B cell (primary cell): ENCODE data around the gene PEAK1. TPM values are rescaled to one million over a fixed set of nuclear protein-coding genes. Genes with fewer than 3 reads are reported as not detected.

Source experiments
- ATAC-seq: fragments of 200-7000 bp; cut with Tn5 transposase; one replicate; pipeline ENCODE4 v1.10.0; 2021; ENCODE audit warnings: low read depth, mild to moderate bottlenecking, moderate number of reproducible peaks, moderate library complexity
- CTCF ChIA-PET: fragments of 350-600 bp; sonication (Branson Sonifier 250); formaldehyde crosslinking; loops from one replicate; lab custom pipeline; 2021; ENCODE audit warnings: antibody characterized with exemption, inconsistent platforms; lab: Charles Lee
- POLR2A ChIA-PET: fragments of 350-600 bp; sonication (Branson Sonifier 250); formaldehyde crosslinking; loops from one replicate; lab custom pipeline; 2021; ENCODE audit warnings: antibody characterized with exemption; lab: Charles Lee
- DNase-seq: peaks from one replicate; pipeline ENCODE4 v3.0.0; 2013
- H2AFZ ChIP-seq: 2 replicates; pipeline ENCODE4 v1.6.1; 2012; ENCODE audit warnings: mild to moderate bottlenecking, low read depth, low read length; ENCODE audit not compliant: insufficient read depth, poor library complexity, severe bottlenecking
- H3K27ac ChIP-seq, 2 donors: 1 replicate in 1 of 2; 2 replicates in 1 of 2; pipeline ENCODE4 v1.5.1; 2012 to 2013; ENCODE audit warnings: low read length in 2 of 2, mild to moderate bottlenecking in 2 of 2, moderate library complexity in 1 of 2
- H3K27me3 ChIP-seq, 4 experiments: fragments of 200-600 bp in 1 of 4; sonication (generic) in 1 of 4; replicated peaks in 1 of 4; 1 replicate in 2 of 4; 2 replicates in 2 of 4; pipeline versions ENCODE4 v1.6.1 to v1.7.0; 2013 to 2016; ENCODE audit warnings: low read length in 3 of 4, mild to moderate bottlenecking in 2 of 4, mixed read lengths in 1 of 4, moderate library complexity in 1 of 4; ENCODE audit not compliant: insufficient read depth in 4 of 4, control insufficient read depth in 3 of 4; ENCODE audit errors: control extremely low read depth in 1 of 4
- H3K36me3 ChIP-seq, 2 experiments: replicated peaks in 1 of 2; 1 replicate in 1 of 2; 2 replicates in 1 of 2; pipeline versions ENCODE4 v1.6.1 to v1.7.1; 2013; ENCODE audit warnings: low read length in 1 of 2; ENCODE audit not compliant: insufficient read depth in 2 of 2, control insufficient read depth in 1 of 2; ENCODE audit errors: control extremely low read depth in 1 of 2, extremely low read depth in 1 of 2
- H3K4me1 ChIP-seq, 2 donors: fragments of 200-600 bp in 1 of 2; sonication (generic) in 1 of 2; 1 replicate in 1 of 2; 2 replicates in 1 of 2; pipeline versions ENCODE4 v1.5.1 to v1.6.1; 2013 to 2017; ENCODE audit warnings: low read length in 2 of 2; ENCODE audit not compliant: control insufficient read depth in 2 of 2, insufficient read depth in 2 of 2
- H3K4me2 ChIP-seq: replicated peaks from 2 replicates; pipeline ENCODE3; 2012; ENCODE audit warnings: mild to moderate bottlenecking, low read depth, low read length; ENCODE audit not compliant: poor library complexity, severe bottlenecking
- H3K4me3 ChIP-seq, 5 experiments: fragments of 200-600 bp in 1 of 5; sonication (generic) in 1 of 5; 1 replicate in 3 of 5; 2 replicates in 2 of 5; pipeline versions ENCODE4 v1.5.1 to v1.7.0; 2011 to 2016; ENCODE audit warnings: low read length in 4 of 5, mild to moderate bottlenecking in 4 of 5, low read depth in 2 of 5, control low read depth in 1 of 5, moderate library complexity in 1 of 5; ENCODE audit not compliant: insufficient read depth in 1 of 5; ENCODE audit errors: control extremely low read depth in 1 of 5, extremely low read depth in 1 of 5
- H3K79me2 ChIP-seq: fragments of 200-600 bp; sonication (generic); one replicate; pipeline ENCODE4 v1.6.0; 2016; ENCODE audit warnings: low read length; ENCODE audit not compliant: control insufficient read depth, insufficient read depth
- H3K9ac ChIP-seq: fragments of 200-600 bp; sonication (generic); 2 replicates; pipeline ENCODE4 v1.6.1; 2017; ENCODE audit warnings: mild to moderate bottlenecking, low read length, moderate library complexity
- H3K9me3 ChIP-seq, 3 donors: one replicate each; pipeline versions ENCODE4 v1.6.1 to v1.7.1; 2013; ENCODE audit warnings: low read length in 2 of 3; ENCODE audit not compliant: control insufficient read depth in 2 of 3, insufficient read depth in 1 of 3; ENCODE audit errors: control extremely low read depth in 1 of 3
- H4K20me1 ChIP-seq: 2 replicates; pipeline ENCODE4 v1.6.0; 2012; ENCODE audit warnings: mild to moderate bottlenecking, low read length; ENCODE audit not compliant: insufficient read depth, control insufficient read depth, poor library complexity, severe bottlenecking
- H3K27ac Mint-ChIP-seq: one replicate; pipeline ENCODE4 v1.8.0; 2021; ENCODE audit warnings: mixed read lengths
- H3K27me3 Mint-ChIP-seq: one replicate; pipeline ENCODE4 v1.8.0; 2021; ENCODE audit warnings: mixed read lengths
- H3K4me1 Mint-ChIP-seq: one replicate; pipeline ENCODE4 v1.8.0; 2021; ENCODE audit warnings: mixed read lengths
- H3K4me3 Mint-ChIP-seq: one replicate; pipeline ENCODE4 v1.8.0; 2021; ENCODE audit warnings: mixed read lengths
- H3K9me3 Mint-ChIP-seq: one replicate; pipeline ENCODE4 v1.8.0; 2022; ENCODE audit warnings: mixed read lengths; ENCODE audit not compliant: insufficient read depth
- CTCF ChIP-seq: fragments of 200-600 bp; IDR thresholded peaks from one replicate; pipeline ENCODE4 v1.8.0; 2022; ENCODE audit warnings: antibody characterized with exemption, mild to moderate bottlenecking
- EZH2 ChIP-seq: IDR thresholded peaks from 2 replicates; pipeline ENCODE4 v1.6.1; 2012; ENCODE audit warnings: borderline replicate concordance, low read depth, mild to moderate bottlenecking, moderate library complexity, low read length; ENCODE audit not compliant: insufficient read depth, poor library complexity, severe bottlenecking
- whole genome bisulfite sequencing: methylation state at CpG from one replicate; pipeline ENCODE4 v1.1.5; 2013; ENCODE audit warnings: missing lambda C conversion rate; ENCODE audit not compliant: insufficient coverage; 5-methylcytosine and 5-hydroxymethylcytosine counted together
- intact Hi-C: fragments of 100-400 bp; cut with micrococcal nuclease; formaldehyde crosslinking; loops from one replicate; pipeline ENCODE4 v1.10.0; 2022
- polyA plus RNA-seq: library from polyadenylated mRNA; depleted of rRNA; stranded (reverse); fragments of >200 nt; gene quantifications from 2 replicates; pipeline ENCODE4 v1.2.3, GENCODE V29; 2012
- total RNA-seq, 2 donors: library from RNA; stranded (reverse); fragments of 120-200 nt in 1 of 2; gene quantifications; 1 replicate in 1 of 2; 2 replicates in 1 of 2; pipeline versions ENCODE4 v1.2.3 to v1.2.4, GENCODE V29; 2013 to 2022

The PEAK1 gene
- total and polyA plus RNA-seq, 2 donors (not counting 1 experiment from before 2014, with no cell fraction given), result 13.4 to 38.0 TPM

GRCh38 chr15:77228828-77229227 is 191.1 kb downstream of the PEAK1 start:
- H3K27me3 ChIP-seq, result no peaks in the 10 kb centered on the region
- H3K9ac ChIP-seq, result no peak overlapping the region
- Mint-ChIP-seq H3K9me3 (no peaks in the 10 kb centered on the region), H3K27ac (no peak overlapping the region), H3K27me3 (no peaks in the 10 kb centered on the region), H3K4me1 (peaks cover 35% of the 10 kb centered on the region), H3K4me3 (no peak overlapping the region)
- no peak overlapping the region for H3K4me2 ChIP-seq
- H3K4me1 ChIP-seq, result peaks cover 0 to 16% of the 10 kb centered on the region in 2 donors
- ATAC-seq, result no peak
- no peak for DNase-seq
- POLR2A ChIA-PET, result no interaction called here
- TF ChIP-seq EZH2 (no peak), CTCF (no peak)
- H3K27ac ChIP-seq, result no peak overlapping the region
- no peaks in the 10 kb centered on the region for H3K79me2 ChIP-seq
- no peaks in the 10 kb centered on the region for H3K36me3 ChIP-seq
- CTCF ChIA-PET, result no interaction called here
- intact Hi-C loops, result no loop called here
- H4K20me1 ChIP-seq, result no peaks in the 10 kb centered on the region
- no peak overlapping the region for H3K4me3 ChIP-seq
- no peaks in the 10 kb centered on the region for H3K9me3 ChIP-seq
- H2AFZ ChIP-seq, result no peak overlapping the region

GRCh38 chr15:77226652-77227051 is 193.3 kb downstream of the PEAK1 start:
- H3K27ac Mint-ChIP-seq, result no peak overlapping the region
- intact Hi-C loops, result no loop called here
- ATAC-seq, result no peak
- CTCF ChIA-PET, result no interaction called here
- H3K4me1 Mint-ChIP-seq, result peaks cover 21% of the 10 kb centered on the region
- Histone ChIP-seq H3K27ac (no peak overlapping the region), H3K9me3 (no peaks in the 10 kb centered on the region), H3K79me2 (no peaks in the 10 kb centered on the region), H3K27me3 (no peaks in the 10 kb centered on the region), H4K20me1 (no peaks in the 10 kb centered on the region), H3K4me3 (no peak overlapping the region), H3K9ac (no peak overlapping the region), H2AFZ (no peak overlapping the region), H3K36me3 (no peaks in the 10 kb centered on the region), H3K4me2 (no peak overlapping the region), H3K4me1 (peaks cover 0 to 16% of the 10 kb centered on the region in 2 donors)
- no CpG with 5 or more reads among the region's 2 CpGs for WGBS
- no peak for TF ChIP-seq EZH2
- no peak for TF ChIP-seq CTCF
- DNase-seq, result no peak
- H3K4me3 Mint-ChIP-seq, result no peak overlapping the region
- no peaks in the 10 kb centered on the region for H3K27me3 Mint-ChIP-seq
- POLR2A ChIA-PET, result no interaction called here
- H3K9me3 Mint-ChIP-seq, result no peaks in the 10 kb centered on the region
